ENCODE data around the gene INSYN2B. TPM values are rescaled to one million over a fixed set of nuclear protein-coding genes. Genes with fewer than 3 reads are reported as not detected.

The INSYN2B gene
- total RNA-seq, 1 donor from 2014 or later: 0.26 TPM

DNA sequence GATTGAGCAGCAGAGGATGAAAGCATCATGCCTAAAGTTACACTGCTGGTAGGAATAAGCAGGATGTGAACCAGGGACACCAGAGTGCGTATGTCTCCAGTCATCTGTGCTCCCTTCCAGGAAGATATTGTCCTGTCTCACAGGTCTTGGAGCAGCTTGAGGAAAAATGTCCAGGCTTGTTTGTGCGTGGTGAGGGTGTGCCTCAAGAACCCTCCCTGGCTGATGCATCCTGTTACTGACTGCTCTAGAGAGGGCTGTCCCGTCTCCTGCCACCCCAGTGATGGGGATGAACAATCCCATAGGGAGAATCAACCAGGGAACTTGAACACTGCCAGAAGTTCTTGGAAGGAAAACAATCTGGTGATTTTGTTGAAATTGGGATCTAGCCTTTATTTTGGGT is 132.0 kb downstream of the INSYN2B start:
- TF ChIP-seq EZH2 (IDR thresholded peaks at IDR 0.05) (no peak), EZH2phosphoT487 (IDR thresholded peaks at IDR 0.05) (no peak)
- TF ChIP-seq, protein P1, sequence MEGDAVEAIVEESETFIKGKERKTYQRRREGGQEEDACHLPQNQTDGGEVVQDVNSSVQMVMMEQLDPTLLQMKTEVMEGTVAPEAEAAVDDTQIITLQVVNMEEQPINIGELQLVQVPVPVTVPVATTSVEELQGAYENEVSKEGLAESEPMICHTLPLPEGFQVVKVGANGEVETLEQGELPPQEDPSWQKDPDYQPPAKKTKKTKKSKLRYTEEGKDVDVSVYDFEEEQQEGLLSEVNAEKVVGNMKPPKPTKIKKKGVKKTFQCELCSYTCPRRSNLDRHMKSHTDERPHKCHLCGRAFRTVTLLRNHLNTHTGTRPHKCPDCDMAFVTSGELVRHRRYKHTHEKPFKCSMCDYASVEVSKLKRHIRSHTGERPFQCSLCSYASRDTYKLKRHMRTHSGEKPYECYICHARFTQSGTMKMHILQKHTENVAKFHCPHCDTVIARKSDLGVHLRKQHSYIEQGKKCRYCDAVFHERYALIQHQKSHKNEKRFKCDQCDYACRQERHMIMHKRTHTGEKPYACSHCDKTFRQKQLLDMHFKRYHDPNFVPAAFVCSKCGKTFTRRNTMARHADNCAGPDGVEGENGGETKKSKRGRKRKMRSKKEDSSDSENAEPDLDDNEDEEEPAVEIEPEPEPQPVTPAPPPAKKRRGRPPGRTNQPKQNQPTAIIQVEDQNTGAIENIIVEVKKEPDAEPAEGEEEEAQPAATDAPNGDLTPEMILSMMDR (IDR thresholded peaks at IDR 0.05): no peak
- Histone ChIP-seq H3K36me3 (no peaks in the 10 kb centered on the region), H2AFZ (replicated peaks) (no peak overlapping the region), H3F3A (ENCODE audit: low read depth) (peaks cover 4% of the 10 kb centered on the region), H3K27me3 (no peaks in the 10 kb centered on the region), H3K4me1 (peaks cover 6% of the 10 kb centered on the region), H3K9ac (no peak overlapping the region), H3K4me2 (no peak overlapping the region), H3K9me3 (ENCODE audit: low read depth) (no peaks in the 10 kb centered on the region), H3K4me3 (no peak overlapping the region), H3K27ac (no peak overlapping the region), H4K20me1 (ENCODE audit: low read depth) (no peaks in the 10 kb centered on the region), H3K79me2 (ENCODE audit: low read depth) (no peaks in the 10 kb centered on the region)
- Mint-ChIP-seq H3K4me1 (no peaks in the 10 kb centered on the region), H3K4me3 (no peak overlapping the region), H3K36me3 (no peaks in the 10 kb centered on the region), H3K9me3 (peaks cover 21% of the 10 kb centered on the region), H3K27me3 (ENCODE audit: insufficient read depth, low read depth) (no peaks in the 10 kb centered on the region), H3K27ac (no peak overlapping the region)
- DNase-seq (ENCODE audit: low spot score): no peak

DNA sequence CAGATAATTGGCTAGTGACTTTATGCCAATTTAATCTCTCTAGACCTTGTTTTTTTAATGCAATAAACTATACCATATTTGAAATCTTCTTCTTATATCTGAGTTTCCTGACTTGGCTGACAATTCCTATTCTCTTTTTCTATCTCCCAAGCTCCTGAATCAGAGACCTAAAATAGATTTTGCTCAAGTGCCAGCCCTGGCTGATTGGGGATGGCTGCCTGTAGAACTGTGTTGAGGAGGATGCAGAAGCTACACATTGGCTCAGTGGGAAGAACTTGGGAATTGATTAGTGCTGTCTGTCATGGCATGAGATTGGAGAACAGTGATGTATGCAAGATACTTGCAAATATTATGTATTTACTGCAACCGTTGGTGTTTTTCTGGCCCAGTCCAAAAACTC is 132.8 kb downstream of the INSYN2B start:
- no peak for DNase-seq (ENCODE audit: low spot score)
- no peak overlapping the region for H3K4me2 ChIP-seq
- H3K4me1 ChIP-seq: peaks cover 6% of the 10 kb centered on the region
- peaks cover 4% of the 10 kb centered on the region for H3F3A ChIP-seq (ENCODE audit: low read depth)
- no peak overlapping the region for H2AFZ ChIP-seq (replicated peaks)
- H3K27ac Mint-ChIP-seq: no peak overlapping the region
- H3K4me1 Mint-ChIP-seq: peaks cover 4% of the 10 kb centered on the region
- no peaks in the 10 kb centered on the region for H3K36me3 ChIP-seq
- H3K27me3 ChIP-seq: no peaks in the 10 kb centered on the region
- H3K9me3 ChIP-seq (ENCODE audit: low read depth): no peaks in the 10 kb centered on the region
- TF ChIP-seq, protein P1 (IDR thresholded peaks at IDR 0.05): no peak
- TF ChIP-seq EZH2 (IDR thresholded peaks at IDR 0.05) (no peak), EZH2phosphoT487 (IDR thresholded peaks at IDR 0.05) (no peak)
- H3K27ac ChIP-seq: no peak overlapping the region
- no peak overlapping the region for H3K4me3 Mint-ChIP-seq
- no peaks in the 10 kb centered on the region for H3K79me2 ChIP-seq (ENCODE audit: low read depth)
- H3K9me3 Mint-ChIP-seq: peaks cover 14% of the 10 kb centered on the region
- H3K27me3 Mint-ChIP-seq (ENCODE audit: insufficient read depth, low read depth): peaks cover 3% of the 10 kb centered on the region
- H4K20me1 ChIP-seq (ENCODE audit: low read depth): no peaks in the 10 kb centered on the region
- no peak overlapping the region for H3K4me3 ChIP-seq
- H3K36me3 Mint-ChIP-seq: no peaks in the 10 kb centered on the region
- no peak overlapping the region for H3K9ac ChIP-seq

DNA sequence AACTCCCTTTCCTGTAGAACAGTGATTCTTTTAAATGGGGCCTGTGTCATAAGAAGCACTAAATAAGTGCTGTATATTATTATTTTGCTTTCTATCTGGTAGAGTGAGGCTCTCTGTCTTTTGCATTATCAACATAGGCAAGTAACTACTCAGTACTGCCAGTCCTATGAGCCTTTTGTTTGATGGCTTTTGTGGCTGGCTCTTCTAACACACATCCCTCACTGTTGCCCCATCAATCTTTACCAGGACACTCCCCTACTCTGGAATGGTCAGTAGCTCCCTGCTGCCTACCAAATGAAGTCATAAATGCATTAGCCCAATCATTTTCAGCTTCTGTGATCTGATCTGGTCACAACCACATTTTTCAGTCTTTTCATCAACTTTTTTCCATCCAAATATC is 137.6 kb downstream of the INSYN2B start:
- Histone ChIP-seq H3K36me3 (no peaks in the 10 kb centered on the region), H3K27me3 (no peaks in the 10 kb centered on the region), H3K9me3 (ENCODE audit: low read depth) (no peaks in the 10 kb centered on the region), H3K4me1 (peaks cover 6% of the 10 kb centered on the region), H3K9ac (no peak overlapping the region), H3K4me3 (no peak overlapping the region), H3K79me2 (ENCODE audit: low read depth) (no peaks in the 10 kb centered on the region), H3K4me2 (no peak overlapping the region), H3F3A (ENCODE audit: low read depth) (peaks cover 4% of the 10 kb centered on the region), H3K27ac (no peak overlapping the region), H4K20me1 (ENCODE audit: low read depth) (no peaks in the 10 kb centered on the region), H2AFZ (replicated peaks) (no peak overlapping the region)
- Mint-ChIP-seq H3K4me3 (no peak overlapping the region), H3K36me3 (no peaks in the 10 kb centered on the region), H3K9me3 (no peaks in the 10 kb centered on the region), H3K27me3 (ENCODE audit: insufficient read depth, low read depth) (peaks cover 3% of the 10 kb centered on the region), H3K4me1 (peaks cover 4% of the 10 kb centered on the region), H3K27ac (no peak overlapping the region)
- TF ChIP-seq, protein P1 (IDR thresholded peaks at IDR 0.05): no peak
- no peak for TF ChIP-seq EZH2 (IDR thresholded peaks at IDR 0.05)
- TF ChIP-seq EZH2phosphoT487 (IDR thresholded peaks at IDR 0.05): no peak
- DNase-seq (ENCODE audit: low spot score): no peak

Measured in neural progenitor cell (in vitro differentiated cells).